ENCODE results near the gene IRGQ. TPM values are rescaled to one million over a fixed set of nuclear protein-coding genes. Genes with fewer than 3 reads are reported as not detected.

IRGQ gene
- total RNA-seq, 1 experiment from 2014 or later = 34.2 TPM

- intact Hi-C loops (cut with micrococcal nuclease; ENCODE audit: unreplicated experiment) = no loop called here
- H3K4me1 Mint-ChIP-seq (ENCODE audit: low read depth, unreplicated experiment) = peaks cover 13% of the 10 kb centered on the region
- TSS peak; percentile 73 for BruUV-seq (replicated peaks)
- H3K9me3 Mint-ChIP-seq (ENCODE audit: low read depth, unreplicated experiment) = no peaks in the 10 kb centered on the region
- DNase-seq = peak; percentile 85
- peak within 1 kb of the TSS; percentile 94 for H3K4me3 Mint-ChIP-seq (ENCODE audit: low read depth, unreplicated experiment)
- H3K27me3 Mint-ChIP-seq (ENCODE audit: unreplicated experiment) = no peaks in the 10 kb centered on the region
- CTCF ChIA-PET = interaction anchor here (0.5 kb wide), 1 partner anchor 104 kb away, joined by 3 read pairs; no protein-coding TSS in a partner anchor
- H3K36me3 Mint-ChIP-seq (ENCODE audit: insufficient read depth, unreplicated experiment) = peaks cover 25% of the 10 kb centered on the region
- no peak for TF ChIP-seq CTCF (IDR thresholded peaks at IDR 0.05; ENCODE audit: unreplicated experiment)
- H3K27ac Mint-ChIP-seq (ENCODE audit: unreplicated experiment) = peak within 1 kb of the TSS; percentile 84
These were observed 23.5 kb upstream of the IRGQ start, which contains the start of gene ZNF428 for GRCh38 chr19:43619262-43620060. ZNF428 (minus strand) TSS chr19:43619629; CDS start chr19:43614304, 5,325 bp downstream.

- TSS peak; percentile 69 for BruUV-seq (replicated peaks)
- DNase-seq = peak; percentile 41
- no peaks in the 10 kb centered on the region for H3K9me3 Mint-ChIP-seq (ENCODE audit: low read depth, unreplicated experiment)
- intact Hi-C loops (cut with micrococcal nuclease; ENCODE audit: unreplicated experiment) = no loop called here
- TF ChIP-seq CTCF (IDR thresholded peaks at IDR 0.05; ENCODE audit: unreplicated experiment) = no peak
- peaks cover 13% of the 10 kb centered on the region for H3K4me1 Mint-ChIP-seq (ENCODE audit: low read depth, unreplicated experiment)
- no peaks in the 10 kb centered on the region for H3K27me3 Mint-ChIP-seq (ENCODE audit: unreplicated experiment)
- CTCF ChIA-PET = interaction anchor here (0.7 kb wide), 1 partner anchor 90 kb away, joined by 6 read pairs; no protein-coding TSS in a partner anchor
- H3K36me3 Mint-ChIP-seq (ENCODE audit: insufficient read depth, unreplicated experiment) = peaks cover 27% of the 10 kb centered on the region
- peak overlapping the region; percentile 94 for H3K4me3 Mint-ChIP-seq (ENCODE audit: low read depth, unreplicated experiment)
- peak overlapping the region; percentile 84 for H3K27ac Mint-ChIP-seq (ENCODE audit: unreplicated experiment)
These were observed 23.0 kb upstream of the IRGQ start for GRCh38 chr19:43618921-43619261.

DNA sequence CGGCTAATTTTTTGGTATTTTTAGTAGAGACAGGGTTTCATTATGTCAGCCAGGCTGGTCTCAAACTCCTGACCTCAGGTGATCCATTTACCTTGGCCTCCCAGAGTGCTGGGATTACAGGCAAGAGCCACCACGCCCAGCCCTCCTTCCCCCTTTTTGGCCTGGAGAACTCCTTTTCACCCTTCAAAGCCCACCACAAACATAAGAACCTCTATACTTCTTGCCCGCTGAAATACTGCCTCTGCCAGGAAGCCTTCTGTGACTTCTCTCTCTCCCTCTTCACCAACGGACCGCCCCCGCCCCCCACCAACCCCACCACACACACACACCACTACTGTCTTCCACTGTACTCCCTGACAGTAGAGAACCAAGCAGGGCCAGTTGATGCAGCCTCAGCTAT is 21.0 kb upstream of the IRGQ start:
- intact Hi-C loops (cut with micrococcal nuclease; ENCODE audit: unreplicated experiment) = no loop called here
- peaks cover 9% of the 10 kb centered on the region for H3K9me3 Mint-ChIP-seq (ENCODE audit: low read depth, unreplicated experiment)
- peaks cover 13% of the 10 kb centered on the region for H3K4me1 Mint-ChIP-seq (ENCODE audit: low read depth, unreplicated experiment)
- DNase-seq = no peak
- H3K36me3 Mint-ChIP-seq (ENCODE audit: insufficient read depth, unreplicated experiment) = peaks cover 33% of the 10 kb centered on the region
- CTCF ChIA-PET = interaction anchor here (0.6 kb wide), 1 partner anchor 1320 kb away, joined by 3 read pairs; no protein-coding TSS in a partner anchor
- no peak overlapping the region for H3K27ac Mint-ChIP-seq (ENCODE audit: unreplicated experiment)
- no peak overlapping the region for H3K4me3 Mint-ChIP-seq (ENCODE audit: low read depth, unreplicated experiment)
- no peak for TF ChIP-seq CTCF (IDR thresholded peaks at IDR 0.05; ENCODE audit: unreplicated experiment)
- BruUV-seq (replicated peaks) = no TSS peak
- no peaks in the 10 kb centered on the region for H3K27me3 Mint-ChIP-seq (ENCODE audit: unreplicated experiment)

- Mint-ChIP-seq H3K27me3 (ENCODE audit: unreplicated experiment) (no peaks in the 10 kb centered on the region), H3K9me3 (ENCODE audit: low read depth, unreplicated experiment) (peaks cover 9% of the 10 kb centered on the region), H3K4me3 (ENCODE audit: low read depth, unreplicated experiment) (no peak overlapping the region), H3K4me1 (ENCODE audit: low read depth, unreplicated experiment) (peaks cover 13% of the 10 kb centered on the region), H3K36me3 (ENCODE audit: insufficient read depth, unreplicated experiment) (peaks cover 33% of the 10 kb centered on the region), H3K27ac (ENCODE audit: unreplicated experiment) (no peak overlapping the region)
- no TSS peak for BruUV-seq (replicated peaks)
- intact Hi-C loops (cut with micrococcal nuclease; ENCODE audit: unreplicated experiment) = no loop called here
- no peak for TF ChIP-seq CTCF (IDR thresholded peaks at IDR 0.05; ENCODE audit: unreplicated experiment)
- DNase-seq = no peak
- CTCF ChIA-PET = no interaction called here
These were observed 20.4 kb upstream of the IRGQ start for GRCh38 chr19:43616306-43616705.
